ENCODE measurements around the gene NEGR1. TPM values are rescaled to one million over a fixed set of nuclear protein-coding genes. Genes with fewer than 3 reads are reported as not detected.

Gene NEGR1
- total and polyA plus RNA-seq, 9 donors: 4.7 to 15.1 (median 9.1) TPM

DNA sequence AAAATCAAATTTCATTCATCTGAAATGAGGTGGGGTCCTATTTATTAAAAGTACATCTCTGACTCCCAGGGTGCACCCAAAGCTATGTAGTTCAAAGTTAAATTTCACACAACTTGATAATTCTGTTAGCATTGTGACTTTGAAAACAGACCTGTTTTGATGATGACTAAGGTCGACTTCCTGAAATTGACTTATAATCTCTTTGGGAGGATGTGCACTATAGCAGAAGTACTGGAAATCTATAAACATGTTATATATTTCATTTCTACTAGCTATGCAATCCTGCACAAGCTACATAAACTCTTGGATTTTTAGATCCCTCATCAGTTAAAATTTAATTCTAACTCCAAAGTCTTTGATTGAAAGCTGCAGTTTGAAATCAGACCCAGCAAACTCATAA, 507.6 kb downstream of the NEGR1 start:
- Histone ChIP-seq H3K27ac (no peak overlapping the region), H3K36me3 (no peaks in the 10 kb centered on the region), H3K9me3 (no peaks in the 10 kb centered on the region), H3K4me3 (no peak overlapping the region), H3K4me1 (ENCODE audit: insufficient read depth) (no peaks in the 10 kb centered on the region), H3K27me3 (no peaks in the 10 kb centered on the region)
- intact Hi-C loops (cut with DNase I): no loop called here
- DNase-seq: no peak
- TF ChIP-seq POLR2A (IDR thresholded peaks at IDR 0.05) (no peak), EP300 (IDR thresholded peaks at IDR 0.05) (no peak), CTCF (IDR thresholded peaks at IDR 0.05) (no peak)
- WGBS, 3 donors: 75 to 80% (median 79%) methylated on average over 1 of the region's 1 CpG

DNA sequence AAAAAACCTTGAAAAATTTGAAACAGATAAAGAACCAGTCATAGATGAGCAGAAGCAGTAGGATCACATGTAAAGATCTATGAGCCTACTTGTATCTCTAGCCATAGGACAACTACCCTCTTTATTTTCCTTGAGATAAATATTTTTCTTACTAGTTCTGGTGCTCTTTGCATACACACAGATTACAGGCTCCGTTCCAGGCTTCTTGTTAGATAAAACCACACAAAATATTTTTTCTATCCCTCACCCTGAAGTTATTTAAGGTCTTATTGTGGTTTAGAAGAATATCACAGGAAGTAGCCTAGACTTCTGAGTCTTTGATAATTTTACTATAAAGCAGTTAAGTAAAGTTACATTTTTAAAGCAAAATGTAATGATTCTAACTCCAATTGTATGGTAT, 512.2 kb downstream of the NEGR1 start:
- DNase-seq: no peak
- TF ChIP-seq EP300 (IDR thresholded peaks at IDR 0.05): no peak
- no peak for TF ChIP-seq CTCF (IDR thresholded peaks at IDR 0.05)
- no peak for TF ChIP-seq POLR2A (IDR thresholded peaks at IDR 0.05)
- WGBS, 3 donors: 4 to 20% (median 9%) methylated on average over 1 of the region's 1 CpG
- Histone ChIP-seq H3K9me3 (no peaks in the 10 kb centered on the region), H3K27me3 (no peaks in the 10 kb centered on the region), H3K4me3 (no peak overlapping the region), H3K27ac (no peak overlapping the region), H3K4me1 (ENCODE audit: insufficient read depth) (no peaks in the 10 kb centered on the region), H3K36me3 (no peaks in the 10 kb centered on the region)
- intact Hi-C loops (cut with DNase I): no loop called here

- 93 to 97% (median 93%) methylated on average over 4 of the region's 4 CpGs for WGBS, 3 donors
- Histone ChIP-seq H3K4me1 (ENCODE audit: insufficient read depth) (no peaks in the 10 kb centered on the region), H3K27ac (no peak overlapping the region), H3K36me3 (no peaks in the 10 kb centered on the region), H3K4me3 (no peak overlapping the region), H3K27me3 (no peaks in the 10 kb centered on the region), H3K9me3 (no peaks in the 10 kb centered on the region)
- TF ChIP-seq CTCF (IDR thresholded peaks at IDR 0.05): no peak
- TF ChIP-seq EP300 (IDR thresholded peaks at IDR 0.05): no peak
- TF ChIP-seq POLR2A (IDR thresholded peaks at IDR 0.05): no peak
- intact Hi-C loops (cut with DNase I): no loop called here
- no peak for DNase-seq
Measured at GRCh38 chr1:71766748-71767147, 515.6 kb downstream of the NEGR1 start.

DNA sequence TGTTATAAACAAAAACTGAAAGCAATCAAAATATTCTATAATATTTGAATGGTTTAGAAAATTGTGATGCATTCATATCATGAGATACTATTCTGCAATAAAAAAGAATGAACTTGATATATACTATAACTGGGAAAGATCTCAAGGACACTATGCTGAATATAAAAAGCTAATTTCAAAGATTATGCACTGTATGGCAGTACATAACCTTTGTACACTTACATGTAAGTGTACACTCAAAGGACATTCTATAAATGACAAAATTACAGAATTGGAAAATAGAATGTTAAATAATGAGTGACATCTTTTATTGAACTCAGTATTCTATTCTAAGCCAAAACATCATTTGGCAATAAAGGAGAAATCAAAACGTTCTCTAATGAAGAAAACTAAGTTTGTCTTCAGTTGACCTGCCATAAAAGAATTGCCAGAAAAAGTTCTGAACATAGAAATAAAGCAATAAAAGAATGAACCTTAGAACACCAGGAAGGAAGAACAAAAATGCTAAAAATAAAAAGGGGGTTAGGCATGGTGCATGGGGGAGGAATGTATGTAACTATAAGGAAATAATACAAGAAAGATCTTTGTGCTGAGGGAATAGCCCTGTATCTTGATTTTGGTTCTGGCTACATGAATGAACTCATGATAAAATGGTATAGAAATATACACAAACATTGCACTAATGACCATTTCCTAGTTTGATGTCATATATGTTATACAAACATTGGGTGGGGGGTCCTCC, 519.7 kb downstream of the NEGR1 start:
- Histone ChIP-seq H3K27me3 (no peaks in the 10 kb centered on the region), H3K9me3 (no peaks in the 10 kb centered on the region), H3K4me1 (ENCODE audit: insufficient read depth) (no peaks in the 10 kb centered on the region), H3K4me3 (no peak overlapping the region), H3K36me3 (no peaks in the 10 kb centered on the region), H3K27ac (no peak overlapping the region)
- no peak for DNase-seq
- TF ChIP-seq EP300 (IDR thresholded peaks at IDR 0.05): no peak
- TF ChIP-seq CTCF (IDR thresholded peaks at IDR 0.05): no peak
- intact Hi-C loops (cut with DNase I): no loop called here
- 28 to 38% (median 32%) methylated on average over 1 of the region's 1 CpG for WGBS, 3 donors

Measured in ovary (tissue), 9 donors.